Measurements from ENCODE around the gene ULBP2.
"Not testable (repeated sequence)": the region's sequence is repeated elsewhere in the genome, so short reads cannot be mapped to it uniquely, and the experiment has no call there.

ULBP2 gene

DNA sequence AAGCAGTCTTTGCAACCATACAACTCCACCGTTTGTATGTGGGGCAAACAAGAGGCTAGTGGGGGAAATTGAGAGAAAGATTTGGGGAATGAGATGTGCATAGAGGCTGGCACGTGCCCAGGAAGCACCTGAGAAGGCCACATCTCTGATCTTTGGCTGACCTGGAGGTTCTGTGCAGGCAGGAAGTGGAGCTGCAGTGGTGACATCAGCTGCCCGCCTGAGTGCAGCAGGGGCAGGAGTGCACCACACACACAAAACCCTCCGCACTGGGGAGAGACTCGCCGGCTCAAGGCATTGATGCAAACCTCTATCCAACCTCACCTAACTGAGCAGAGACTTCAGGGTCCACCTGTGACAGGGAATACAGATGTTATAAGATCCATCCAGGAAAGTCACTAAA, 32.6 kb downstream of the ULBP2 start:
- ATAC-seq: not testable (repeated sequence)

DNA sequence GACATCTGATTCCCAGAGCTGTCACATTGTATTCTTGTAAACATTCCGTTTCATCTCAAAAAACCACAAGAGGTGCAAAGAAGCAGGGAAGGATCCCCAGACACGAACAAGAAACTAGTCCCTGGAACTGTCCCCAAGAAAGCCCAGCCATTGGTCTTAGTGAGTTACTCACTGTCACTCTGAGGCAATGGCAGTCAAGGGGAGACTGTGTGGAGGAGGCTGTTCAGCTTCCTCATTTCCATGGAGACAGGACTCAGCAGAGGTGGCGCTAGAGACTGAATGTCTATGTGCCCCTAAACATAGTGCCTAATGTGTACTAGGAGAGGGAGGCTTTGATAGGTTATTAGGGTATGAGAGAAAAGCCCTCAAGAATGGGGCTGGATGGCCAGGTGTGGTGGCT, 33.0 kb downstream of the ULBP2 start:
- no peak for TF ChIP-seq BACH2 (CRISPR knock-in tag; IDR thresholded peaks at IDR 0.05; ENCODE audit: borderline replicate concordance)
- TF ChIP-seq, protein P1, sequence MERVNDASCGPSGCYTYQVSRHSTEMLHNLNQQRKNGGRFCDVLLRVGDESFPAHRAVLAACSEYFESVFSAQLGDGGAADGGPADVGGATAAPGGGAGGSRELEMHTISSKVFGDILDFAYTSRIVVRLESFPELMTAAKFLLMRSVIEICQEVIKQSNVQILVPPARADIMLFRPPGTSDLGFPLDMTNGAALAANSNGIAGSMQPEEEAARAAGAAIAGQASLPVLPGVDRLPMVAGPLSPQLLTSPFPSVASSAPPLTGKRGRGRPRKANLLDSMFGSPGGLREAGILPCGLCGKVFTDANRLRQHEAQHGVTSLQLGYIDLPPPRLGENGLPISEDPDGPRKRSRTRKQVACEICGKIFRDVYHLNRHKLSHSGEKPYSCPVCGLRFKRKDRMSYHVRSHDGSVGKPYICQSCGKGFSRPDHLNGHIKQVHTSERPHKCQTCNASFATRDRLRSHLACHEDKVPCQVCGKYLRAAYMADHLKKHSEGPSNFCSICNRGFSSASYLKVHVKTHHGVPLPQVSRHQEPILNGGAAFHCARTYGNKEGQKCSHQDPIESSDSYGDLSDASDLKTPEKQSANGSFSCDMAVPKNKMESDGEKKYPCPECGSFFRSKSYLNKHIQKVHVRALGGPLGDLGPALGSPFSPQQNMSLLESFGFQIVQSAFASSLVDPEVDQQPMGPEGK (CRISPR knock-in tag; IDR thresholded peaks at IDR 0.05; ENCODE audit: borderline replicate concordance): no peak
- ATAC-seq: no peak

DNA sequence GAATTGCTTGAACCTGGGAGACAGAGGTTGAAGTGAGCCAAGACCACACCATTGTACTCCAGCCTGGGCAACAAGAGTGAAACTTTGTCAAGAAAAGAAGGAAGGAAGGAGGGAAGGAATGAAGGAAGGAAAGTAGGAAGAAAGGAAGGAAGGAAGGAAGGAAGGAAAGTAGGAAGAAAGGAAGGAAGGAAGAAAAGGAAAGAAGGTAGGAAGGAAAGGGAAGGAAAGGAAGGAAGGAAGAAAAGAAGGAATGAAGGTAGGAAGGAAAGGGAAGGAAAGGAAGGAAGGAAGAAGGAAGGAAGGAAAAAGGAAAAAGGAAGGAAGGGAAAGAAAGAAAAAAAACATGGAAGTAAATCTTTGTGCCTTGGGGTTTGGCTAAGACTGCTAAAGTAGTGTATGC, 33.6 kb downstream of the ULBP2 start:
- TF ChIP-seq, protein P1 (CRISPR knock-in tag; IDR thresholded peaks at IDR 0.05; ENCODE audit: borderline replicate concordance): no peak
- ATAC-seq: no peak

DNA sequence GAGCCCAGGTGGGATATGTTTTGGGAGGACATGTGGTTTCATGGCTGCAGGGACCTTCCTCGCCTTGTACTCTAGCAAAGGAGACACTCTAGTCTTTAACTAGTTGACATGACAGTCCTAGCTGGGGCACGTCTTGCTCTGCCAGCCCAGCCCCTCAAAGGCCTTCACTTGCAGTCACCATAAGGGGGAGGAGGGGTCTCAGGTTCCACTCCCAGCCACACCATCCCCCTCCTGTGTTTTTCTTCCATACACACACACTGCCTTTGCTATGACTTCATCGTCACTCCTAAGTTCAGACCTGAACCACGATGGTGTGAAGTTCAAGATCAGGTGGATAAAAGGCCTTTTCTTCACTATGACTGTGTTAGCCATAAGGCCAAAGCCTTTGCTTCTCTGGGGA, 35.4 kb downstream of the ULBP2 start:
- TF ChIP-seq ZC3H10 (CRISPR knock-in tag; IDR thresholded peaks at IDR 0.05) (no peak), CSDC2 (CRISPR knock-in tag; IDR thresholded peaks at IDR 0.05) (no peak), ZNF565 (CRISPR knock-in tag; conservative IDR thresholded peaks at IDR 0.05; ENCODE audit: low read depth) (no peak), ARNTL (CRISPR knock-in tag; IDR thresholded peaks at IDR 0.05; ENCODE audit: borderline replicate concordance, low read depth) (no peak), GLIS3 (CRISPR knock-in tag; IDR thresholded peaks at IDR 0.05) (no peak), BACH2 (CRISPR knock-in tag; IDR thresholded peaks at IDR 0.05; ENCODE audit: borderline replicate concordance) (no peak), ZNF8 (CRISPR knock-in tag; IDR thresholded peaks at IDR 0.05) (no peak), ISL1 (CRISPR knock-in tag; IDR thresholded peaks at IDR 0.05) (no peak)
- ATAC-seq: no peak

DNA sequence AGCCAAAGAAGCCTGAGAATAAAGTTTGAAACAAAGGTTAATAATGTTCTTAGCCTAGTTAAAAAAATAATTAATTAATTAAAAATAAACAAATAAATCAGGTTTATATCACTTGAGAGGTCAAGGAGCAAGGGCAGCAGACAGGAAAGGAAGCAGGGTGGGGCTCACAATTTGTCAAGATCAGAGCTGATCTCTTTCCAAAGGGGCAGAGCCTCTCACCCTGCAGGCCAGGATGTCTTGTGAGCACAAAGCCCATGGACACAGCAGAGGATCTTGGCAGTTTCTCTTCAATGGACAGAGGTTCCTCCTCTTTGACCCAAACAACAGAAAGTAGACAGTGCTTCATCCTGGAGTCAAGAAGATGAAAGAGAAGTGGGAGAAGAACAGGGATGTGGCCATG, 36.8 kb downstream of the ULBP2 start:
- TF ChIP-seq ESRRG (CRISPR knock-in tag; IDR thresholded peaks at IDR 0.05) (no peak), ZC3H10 (CRISPR knock-in tag; IDR thresholded peaks at IDR 0.05) (no peak)
- no peak for ATAC-seq

DNA sequence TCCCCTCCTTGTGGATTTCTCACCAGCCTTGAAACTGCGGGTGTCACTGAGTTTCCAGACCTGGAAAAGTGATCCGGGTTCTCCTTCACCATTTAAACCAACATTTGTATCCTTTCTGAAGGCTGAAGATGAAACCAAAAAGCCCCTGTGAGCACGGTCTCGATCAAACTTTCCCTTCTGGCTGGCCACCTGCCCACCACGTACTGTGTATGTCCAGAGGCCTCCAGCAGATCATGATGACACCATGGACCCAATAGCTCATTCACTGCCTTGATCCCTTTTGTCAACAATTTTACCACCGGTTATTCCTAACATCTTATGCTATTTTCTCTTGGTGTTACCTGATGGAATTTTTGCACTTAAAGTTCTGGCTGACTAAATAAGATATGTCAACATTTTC, 37.5 kb downstream of the ULBP2 start:
- no peak for TF ChIP-seq GLIS3 (CRISPR knock-in tag; IDR thresholded peaks at IDR 0.05)
- TF ChIP-seq ZNF565 (CRISPR knock-in tag; conservative IDR thresholded peaks at IDR 0.05; ENCODE audit: low read depth): no peak
- no peak for TF ChIP-seq ESRRG (CRISPR knock-in tag; IDR thresholded peaks at IDR 0.05)
- TF ChIP-seq, protein P2, sequence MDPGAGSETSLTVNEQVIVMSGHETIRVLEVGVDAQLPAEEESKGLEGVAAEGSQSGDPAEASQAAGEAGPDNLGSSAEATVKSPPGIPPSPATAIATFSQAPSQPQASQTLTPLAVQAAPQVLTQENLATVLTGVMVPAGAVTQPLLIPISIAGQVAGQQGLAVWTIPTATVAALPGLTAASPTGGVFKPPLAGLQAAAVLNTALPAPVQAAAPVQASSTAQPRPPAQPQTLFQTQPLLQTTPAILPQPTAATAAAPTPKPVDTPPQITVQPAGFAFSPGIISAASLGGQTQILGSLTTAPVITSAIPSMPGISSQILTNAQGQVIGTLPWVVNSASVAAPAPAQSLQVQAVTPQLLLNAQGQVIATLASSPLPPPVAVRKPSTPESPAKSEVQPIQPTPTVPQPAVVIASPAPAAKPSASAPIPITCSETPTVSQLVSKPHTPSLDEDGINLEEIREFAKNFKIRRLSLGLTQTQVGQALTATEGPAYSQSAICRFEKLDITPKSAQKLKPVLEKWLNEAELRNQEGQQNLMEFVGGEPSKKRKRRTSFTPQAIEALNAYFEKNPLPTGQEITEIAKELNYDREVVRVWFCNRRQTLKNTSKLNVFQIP (CRISPR knock-in tag; IDR thresholded peaks at IDR 0.05; ENCODE audit: borderline replicate concordance, low read depth): no peak
- TF ChIP-seq, protein P3, sequence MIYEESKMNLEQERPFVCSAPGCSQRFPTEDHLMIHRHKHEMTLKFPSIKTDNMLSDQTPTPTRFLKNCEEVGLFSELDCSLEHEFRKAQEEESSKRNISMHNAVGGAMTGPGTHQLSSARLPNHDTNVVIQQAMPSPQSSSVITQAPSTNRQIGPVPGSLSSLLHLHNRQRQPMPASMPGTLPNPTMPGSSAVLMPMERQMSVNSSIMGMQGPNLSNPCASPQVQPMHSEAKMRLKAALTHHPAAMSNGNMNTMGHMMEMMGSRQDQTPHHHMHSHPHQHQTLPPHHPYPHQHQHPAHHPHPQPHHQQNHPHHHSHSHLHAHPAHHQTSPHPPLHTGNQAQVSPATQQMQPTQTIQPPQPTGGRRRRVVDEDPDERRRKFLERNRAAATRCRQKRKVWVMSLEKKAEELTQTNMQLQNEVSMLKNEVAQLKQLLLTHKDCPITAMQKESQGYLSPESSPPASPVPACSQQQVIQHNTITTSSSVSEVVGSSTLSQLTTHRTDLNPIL (CRISPR knock-in tag; IDR thresholded peaks at IDR 0.05; ENCODE audit: low read depth): no peak
- no peak for TF ChIP-seq ZNF8 (CRISPR knock-in tag; IDR thresholded peaks at IDR 0.05)
- no peak for TF ChIP-seq ISL1 (CRISPR knock-in tag; IDR thresholded peaks at IDR 0.05)
- TF ChIP-seq ZFP3 (CRISPR knock-in tag; IDR thresholded peaks at IDR 0.05): no peak
- TF ChIP-seq, protein P4, sequence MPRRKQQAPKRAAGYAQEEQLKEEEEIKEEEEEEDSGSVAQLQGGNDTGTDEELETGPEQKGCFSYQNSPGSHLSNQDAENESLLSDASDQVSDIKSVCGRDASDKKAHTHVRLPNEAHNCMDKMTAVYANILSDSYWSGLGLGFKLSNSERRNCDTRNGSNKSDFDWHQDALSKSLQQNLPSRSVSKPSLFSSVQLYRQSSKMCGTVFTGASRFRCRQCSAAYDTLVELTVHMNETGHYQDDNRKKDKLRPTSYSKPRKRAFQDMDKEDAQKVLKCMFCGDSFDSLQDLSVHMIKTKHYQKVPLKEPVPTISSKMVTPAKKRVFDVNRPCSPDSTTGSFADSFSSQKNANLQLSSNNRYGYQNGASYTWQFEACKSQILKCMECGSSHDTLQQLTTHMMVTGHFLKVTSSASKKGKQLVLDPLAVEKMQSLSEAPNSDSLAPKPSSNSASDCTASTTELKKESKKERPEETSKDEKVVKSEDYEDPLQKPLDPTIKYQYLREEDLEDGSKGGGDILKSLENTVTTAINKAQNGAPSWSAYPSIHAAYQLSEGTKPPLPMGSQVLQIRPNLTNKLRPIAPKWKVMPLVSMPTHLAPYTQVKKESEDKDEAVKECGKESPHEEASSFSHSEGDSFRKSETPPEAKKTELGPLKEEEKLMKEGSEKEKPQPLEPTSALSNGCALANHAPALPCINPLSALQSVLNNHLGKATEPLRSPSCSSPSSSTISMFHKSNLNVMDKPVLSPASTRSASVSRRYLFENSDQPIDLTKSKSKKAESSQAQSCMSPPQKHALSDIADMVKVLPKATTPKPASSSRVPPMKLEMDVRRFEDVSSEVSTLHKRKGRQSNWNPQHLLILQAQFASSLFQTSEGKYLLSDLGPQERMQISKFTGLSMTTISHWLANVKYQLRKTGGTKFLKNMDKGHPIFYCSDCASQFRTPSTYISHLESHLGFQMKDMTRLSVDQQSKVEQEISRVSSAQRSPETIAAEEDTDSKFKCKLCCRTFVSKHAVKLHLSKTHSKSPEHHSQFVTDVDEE (CRISPR knock-in tag; IDR thresholded peaks at IDR 0.05): no peak
- no peak for TF ChIP-seq TOX (CRISPR knock-in tag; IDR thresholded peaks at IDR 0.05; ENCODE audit: borderline replicate concordance)
- TF ChIP-seq, protein P1 (CRISPR knock-in tag; IDR thresholded peaks at IDR 0.05; ENCODE audit: borderline replicate concordance): no peak
- TF ChIP-seq, protein P5, sequence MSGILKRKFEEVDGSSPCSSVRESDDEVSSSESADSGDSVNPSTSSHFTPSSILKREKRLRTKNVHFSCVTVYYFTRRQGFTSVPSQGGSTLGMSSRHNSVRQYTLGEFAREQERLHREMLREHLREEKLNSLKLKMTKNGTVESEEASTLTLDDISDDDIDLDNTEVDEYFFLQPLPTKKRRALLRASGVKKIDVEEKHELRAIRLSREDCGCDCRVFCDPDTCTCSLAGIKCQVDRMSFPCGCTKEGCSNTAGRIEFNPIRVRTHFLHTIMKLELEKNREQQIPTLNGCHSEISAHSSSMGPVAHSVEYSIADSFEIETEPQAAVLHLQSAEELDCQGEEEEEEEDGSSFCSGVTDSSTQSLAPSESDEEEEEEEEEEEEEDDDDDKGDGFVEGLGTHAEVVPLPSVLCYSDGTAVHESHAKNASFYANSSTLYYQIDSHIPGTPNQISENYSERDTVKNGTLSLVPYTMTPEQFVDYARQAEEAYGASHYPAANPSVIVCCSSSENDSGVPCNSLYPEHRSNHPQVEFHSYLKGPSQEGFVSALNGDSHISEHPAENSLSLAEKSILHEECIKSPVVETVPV (CRISPR knock-in tag; IDR thresholded peaks at IDR 0.05): no peak
- ATAC-seq: no peak

Data from SK-N-SH treated with all-trans-retinoic acid at 6 μM for 48 hours (cell line).